T-helper 2 cell treated with Interferon-gamma antibody and Interleukin-4, amounts not matched to agents 5 μg/mL and 100 μg/mL, for 36 hours (primary cell): ENCODE results near the gene IFNGR1.

Experiments used
- DNase-seq: peaks from one replicate; pipeline ENCODE4 v3.0.0; 2021; ENCODE audit warnings: low spot score
- H3K27ac Mint-ChIP-seq: one replicate; pipeline ENCODE4 v1.8.0; 2021; ENCODE audit warnings: mild to moderate bottlenecking, mixed read lengths
- H3K27me3 Mint-ChIP-seq: one replicate; pipeline ENCODE4 v1.8.0; 2021; ENCODE audit warnings: low read depth, mixed read lengths
- H3K36me3 Mint-ChIP-seq: one replicate; pipeline ENCODE4 v1.8.0; 2021; ENCODE audit warnings: low read depth, mixed read lengths
- H3K4me1 Mint-ChIP-seq: one replicate; pipeline ENCODE4 v1.8.0; 2021; ENCODE audit warnings: low read depth, mixed read lengths
- H3K4me3 Mint-ChIP-seq: one replicate; pipeline ENCODE4 v1.8.0; 2022; ENCODE audit warnings: mild to moderate bottlenecking, moderate library complexity, mixed read lengths
- H3K9me3 Mint-ChIP-seq: one replicate; pipeline ENCODE4 v1.8.0; 2021; ENCODE audit warnings: mixed read lengths

Gene IFNGR1

DNA sequence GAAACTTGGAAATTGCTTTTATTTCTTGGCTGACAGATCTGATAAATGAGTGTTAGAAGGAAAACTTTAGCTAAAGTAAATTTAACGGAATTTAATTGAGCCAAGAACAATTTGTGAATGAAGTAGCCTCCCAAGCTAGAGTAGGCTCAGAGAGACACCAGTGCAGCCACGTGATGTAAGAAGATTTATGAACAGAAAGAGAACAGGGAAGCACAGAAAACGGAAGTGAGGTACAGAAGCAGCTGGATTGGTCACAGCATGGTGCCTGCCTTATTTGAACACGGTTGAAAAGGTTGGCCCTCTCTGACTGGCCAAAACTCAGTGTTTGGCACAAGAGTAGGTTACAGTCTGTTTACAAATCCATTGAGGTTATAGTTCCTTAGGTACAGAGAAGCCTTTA, 29.5 kb upstream of the IFNGR1 start:
- H3K4me1 Mint-ChIP-seq = peaks cover 5% of the 10 kb centered on the region
- peaks cover 16% of the 10 kb centered on the region for H3K27me3 Mint-ChIP-seq
- H3K36me3 Mint-ChIP-seq = no peaks in the 10 kb centered on the region
- no peak for DNase-seq
- peaks cover 6% of the 10 kb centered on the region for H3K9me3 Mint-ChIP-seq
- H3K4me3 Mint-ChIP-seq = no peak overlapping the region
- H3K27ac Mint-ChIP-seq = no peak overlapping the region

DNA sequence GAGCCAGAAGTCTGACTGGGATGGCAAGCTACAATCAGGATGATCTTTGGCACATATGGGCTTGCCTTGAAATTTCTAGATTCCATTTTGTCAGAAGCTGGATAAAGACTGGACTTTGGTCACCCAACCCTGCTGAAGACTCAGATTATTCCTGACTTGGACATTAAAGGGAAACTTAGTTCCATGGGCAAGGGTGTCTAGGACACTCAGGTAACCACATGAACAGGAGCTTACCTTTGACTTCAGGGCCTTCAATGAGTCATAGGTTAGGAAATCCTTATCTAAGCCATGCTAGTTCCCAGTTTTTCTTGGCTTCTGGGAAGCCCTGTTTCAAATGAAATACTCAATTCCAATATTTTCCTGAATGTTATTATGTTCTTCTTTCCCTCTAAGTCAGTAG, 28.5 kb upstream of the IFNGR1 start:
- H3K36me3 Mint-ChIP-seq = no peaks in the 10 kb centered on the region
- no peak overlapping the region for H3K4me3 Mint-ChIP-seq
- H3K9me3 Mint-ChIP-seq = no peaks in the 10 kb centered on the region
- peaks cover 5% of the 10 kb centered on the region for H3K4me1 Mint-ChIP-seq
- DNase-seq = no peak
- peaks cover 16% of the 10 kb centered on the region for H3K27me3 Mint-ChIP-seq
- no peak overlapping the region for H3K27ac Mint-ChIP-seq

GRCh38 chr6:137246791-137247202, 27.6 kb upstream of the IFNGR1 start:
- DNase-seq = no peak
- peaks cover 5% of the 10 kb centered on the region for H3K4me1 Mint-ChIP-seq

DNA sequence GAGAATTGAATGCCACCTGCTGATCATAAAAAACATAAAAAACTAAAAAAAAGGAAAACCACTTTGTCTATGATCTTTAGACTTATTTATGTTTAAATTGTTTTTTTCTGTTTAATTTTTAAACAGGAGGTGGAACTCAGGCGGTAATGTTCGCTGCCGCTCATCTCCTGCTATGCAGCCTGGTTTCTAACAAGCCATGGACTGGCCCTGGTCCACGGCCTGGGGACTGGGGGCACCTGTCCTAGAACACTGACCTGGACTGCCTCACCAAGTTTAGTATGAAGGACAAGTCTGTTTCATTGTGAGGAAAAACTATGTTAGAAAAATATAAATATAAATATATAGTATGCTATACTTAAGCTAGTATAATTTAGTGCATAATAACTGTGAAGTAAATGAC, 27.0 kb upstream of the IFNGR1 start:
- no peak for DNase-seq
- H3K9me3 Mint-ChIP-seq = no peaks in the 10 kb centered on the region
- H3K27me3 Mint-ChIP-seq = peaks cover 7% of the 10 kb centered on the region
- H3K4me3 Mint-ChIP-seq = no peak overlapping the region
- H3K36me3 Mint-ChIP-seq = no peaks in the 10 kb centered on the region
- H3K27ac Mint-ChIP-seq = no peak overlapping the region
- H3K4me1 Mint-ChIP-seq = peaks cover 7% of the 10 kb centered on the region

More at GRCh38 chr6:137246791-137247202, 27.6 kb upstream of the IFNGR1 start:
- no peak overlapping the region for H3K27ac Mint-ChIP-seq
- no peaks in the 10 kb centered on the region for H3K36me3 Mint-ChIP-seq
- H3K9me3 Mint-ChIP-seq = no peaks in the 10 kb centered on the region
- H3K4me3 Mint-ChIP-seq = no peak overlapping the region
- peaks cover 10% of the 10 kb centered on the region for H3K27me3 Mint-ChIP-seq

- Mint-ChIP-seq H3K27ac (no peak overlapping the region), H3K9me3 (peaks cover 6% of the 10 kb centered on the region), H3K36me3 (peaks cover 4% of the 10 kb centered on the region), H3K4me1 (peaks cover 7% of the 10 kb centered on the region), H3K4me3 (no peak overlapping the region), H3K27me3 (no peaks in the 10 kb centered on the region)
- no peak for DNase-seq
Observed at GRCh38 chr6:137241481-137242038, 22.4 kb upstream of the IFNGR1 start.

- Mint-ChIP-seq H3K4me1 (peaks cover 9% of the 10 kb centered on the region), H3K4me3 (no peak overlapping the region), H3K27me3 (no peaks in the 10 kb centered on the region), H3K9me3 (peaks cover 6% of the 10 kb centered on the region), H3K36me3 (peaks cover 4% of the 10 kb centered on the region), H3K27ac (no peak overlapping the region)
- DNase-seq = no peak
Observed at GRCh38 chr6:137240168-137240567, 21.0 kb upstream of the IFNGR1 start.

- no peak for DNase-seq
- Mint-ChIP-seq H3K36me3 (peaks cover 4% of the 10 kb centered on the region), H3K27ac (no peak overlapping the region), H3K4me3 (no peak overlapping the region), H3K9me3 (peaks cover 10% of the 10 kb centered on the region), H3K4me1 (peaks cover 25% of the 10 kb centered on the region), H3K27me3 (no peaks in the 10 kb centered on the region)
Observed at GRCh38 chr6:137237413-137238170, 18.4 kb upstream of the IFNGR1 start.

DNA sequence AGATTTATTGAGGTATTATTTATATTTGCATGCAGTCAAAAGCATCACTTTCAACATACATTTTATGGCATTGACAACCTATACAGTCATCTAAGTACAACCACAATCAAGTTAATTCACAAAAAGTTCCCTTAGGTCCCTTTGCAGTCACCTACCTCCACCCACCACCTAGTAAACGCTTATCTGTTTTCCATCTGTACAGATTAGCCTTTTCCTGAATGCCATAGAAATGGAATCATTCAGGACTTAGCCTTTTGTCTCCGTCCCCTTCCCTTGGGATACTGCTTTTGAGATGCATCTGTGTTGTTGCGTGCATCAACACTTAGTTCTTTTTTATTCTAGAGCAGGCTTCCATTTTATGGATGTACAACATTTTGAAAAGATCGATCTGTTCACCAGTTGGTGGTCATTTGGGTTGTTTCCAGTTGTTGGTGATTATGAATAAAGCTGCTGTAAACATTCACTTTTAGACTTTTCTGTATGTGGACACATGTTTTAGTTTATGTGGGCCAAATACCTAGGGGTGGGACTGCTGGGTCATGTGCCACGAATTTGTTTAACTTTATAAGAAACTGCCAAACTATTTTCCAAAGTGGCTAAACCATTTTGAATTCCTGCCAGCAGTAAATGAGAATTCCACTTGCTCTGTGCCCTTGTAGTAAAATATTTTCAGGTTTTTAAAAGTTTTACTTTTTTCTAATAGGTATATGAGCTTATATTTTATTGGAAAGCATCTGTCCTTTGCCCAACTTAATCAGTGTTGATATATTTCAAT, 17.6 kb upstream of the IFNGR1 start:
- no peak for DNase-seq
- peaks cover 32% of the 10 kb centered on the region for H3K4me1 Mint-ChIP-seq
- H3K27ac Mint-ChIP-seq = no peak overlapping the region
- H3K9me3 Mint-ChIP-seq = peaks cover 10% of the 10 kb centered on the region
- H3K36me3 Mint-ChIP-seq = peaks cover 4% of the 10 kb centered on the region
- H3K4me3 Mint-ChIP-seq = no peak overlapping the region
- H3K27me3 Mint-ChIP-seq = no peaks in the 10 kb centered on the region

- peaks cover 10% of the 10 kb centered on the region for H3K9me3 Mint-ChIP-seq
- H3K4me1 Mint-ChIP-seq = peaks cover 38% of the 10 kb centered on the region
- no peaks in the 10 kb centered on the region for H3K27me3 Mint-ChIP-seq
- H3K36me3 Mint-ChIP-seq = peaks cover 4% of the 10 kb centered on the region
- no peak overlapping the region for H3K27ac Mint-ChIP-seq
- no peak overlapping the region for H3K4me3 Mint-ChIP-seq
- no peak for DNase-seq
Observed at GRCh38 chr6:137235686-137236085, 16.5 kb upstream of the IFNGR1 start.

GRCh38 chr6:137233911-137234863, 15.0 kb upstream of the IFNGR1 start:
- Mint-ChIP-seq H3K27ac (peak overlapping the region; percentile 9), H3K4me1 (peaks cover 47% of the 10 kb centered on the region), H3K9me3 (peaks cover 10% of the 10 kb centered on the region), H3K4me3 (peak overlapping the region; percentile 25), H3K27me3 (no peaks in the 10 kb centered on the region), H3K36me3 (peaks cover 4% of the 10 kb centered on the region)
- DNase-seq = peak; percentile 22

- Mint-ChIP-seq H3K4me1 (peaks cover 56% of the 10 kb centered on the region), H3K27me3 (no peaks in the 10 kb centered on the region), H3K4me3 (peak overlapping the region; percentile 36), H3K27ac (no peak overlapping the region), H3K9me3 (peaks cover 4% of the 10 kb centered on the region), H3K36me3 (no peaks in the 10 kb centered on the region)
- no peak for DNase-seq
Observed at GRCh38 chr6:137231895-137232294, 12.7 kb upstream of the IFNGR1 start.

DNA sequence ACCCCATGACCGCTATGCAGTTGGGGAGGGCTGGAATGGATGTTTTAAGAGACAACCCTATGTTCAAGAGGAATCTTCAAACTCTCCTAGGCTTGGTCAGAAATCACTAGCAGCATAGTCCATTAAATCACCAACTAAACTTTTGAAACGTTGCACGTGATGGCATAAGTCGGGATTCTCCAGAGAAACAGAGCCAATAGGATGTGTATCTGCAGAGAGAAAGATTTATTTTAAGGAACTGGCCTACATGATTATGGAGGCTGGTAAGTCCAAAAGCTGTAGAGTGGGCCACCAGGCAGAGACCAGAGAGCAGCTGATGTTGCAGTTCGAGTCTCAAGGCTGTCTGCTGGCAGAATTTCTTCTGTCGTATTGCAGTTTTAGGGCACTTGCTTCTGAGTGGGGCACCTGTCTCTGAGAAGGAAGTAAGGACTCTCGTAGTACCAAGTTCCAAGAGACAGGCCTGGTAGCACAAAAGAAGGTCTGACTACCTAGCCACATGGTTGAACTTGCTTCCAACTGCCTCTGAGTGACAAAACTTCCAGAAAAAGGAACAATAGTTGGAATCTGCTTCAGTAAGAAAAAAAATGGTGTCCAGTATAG, 11.9 kb upstream of the IFNGR1 start:
- H3K27ac Mint-ChIP-seq = no peak overlapping the region

DNA sequence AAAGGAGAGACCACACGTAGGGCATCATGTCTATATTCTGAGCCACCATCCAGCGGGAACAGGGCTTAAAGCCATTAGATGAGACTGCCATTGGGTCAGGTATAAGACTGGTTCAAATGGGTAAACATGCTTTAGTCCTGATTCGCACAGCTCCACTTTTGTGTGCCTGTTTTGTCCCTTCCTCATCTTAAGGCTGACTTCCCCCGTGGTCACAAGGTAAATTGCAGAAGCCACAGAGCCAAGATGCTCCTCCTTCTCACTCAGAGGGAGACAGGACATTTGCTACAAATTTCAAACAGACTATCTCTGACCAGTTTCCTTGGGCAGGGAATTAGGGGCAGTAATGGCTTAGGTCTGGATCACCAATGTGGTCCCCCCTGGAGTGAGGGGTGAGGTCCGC, 11.4 kb upstream of the IFNGR1 start:
- H3K27ac Mint-ChIP-seq = no peak overlapping the region
- no peak for DNase-seq
- H3K36me3 Mint-ChIP-seq = no peaks in the 10 kb centered on the region
- H3K4me1 Mint-ChIP-seq = peaks cover 55% of the 10 kb centered on the region
- H3K4me3 Mint-ChIP-seq = no peak overlapping the region
- peaks cover 4% of the 10 kb centered on the region for H3K9me3 Mint-ChIP-seq
- H3K27me3 Mint-ChIP-seq = no peaks in the 10 kb centered on the region

More for the DNA sequence above, 11.9 kb upstream of the IFNGR1 start:
- no peaks in the 10 kb centered on the region for H3K36me3 Mint-ChIP-seq
- no peak overlapping the region for H3K4me3 Mint-ChIP-seq
- peaks cover 56% of the 10 kb centered on the region for H3K4me1 Mint-ChIP-seq
- H3K27me3 Mint-ChIP-seq = no peaks in the 10 kb centered on the region
- H3K9me3 Mint-ChIP-seq = peaks cover 4% of the 10 kb centered on the region
- no peak for DNase-seq
